IPS-NIHi7 (cell line): ENCODE results near the gene FOXO3.
"Not testable (repeated sequence)": the region's sequence is repeated elsewhere in the genome, so short reads cannot be mapped to it uniquely, and the experiment has no call there.

Experiments
- DNase-seq: peaks from one replicate; pipeline ENCODE4 v3.0.0; 2012; ENCODE audit warnings: mixed read lengths; ENCODE audit errors: extremely low spot score

Gene FOXO3

DNA sequence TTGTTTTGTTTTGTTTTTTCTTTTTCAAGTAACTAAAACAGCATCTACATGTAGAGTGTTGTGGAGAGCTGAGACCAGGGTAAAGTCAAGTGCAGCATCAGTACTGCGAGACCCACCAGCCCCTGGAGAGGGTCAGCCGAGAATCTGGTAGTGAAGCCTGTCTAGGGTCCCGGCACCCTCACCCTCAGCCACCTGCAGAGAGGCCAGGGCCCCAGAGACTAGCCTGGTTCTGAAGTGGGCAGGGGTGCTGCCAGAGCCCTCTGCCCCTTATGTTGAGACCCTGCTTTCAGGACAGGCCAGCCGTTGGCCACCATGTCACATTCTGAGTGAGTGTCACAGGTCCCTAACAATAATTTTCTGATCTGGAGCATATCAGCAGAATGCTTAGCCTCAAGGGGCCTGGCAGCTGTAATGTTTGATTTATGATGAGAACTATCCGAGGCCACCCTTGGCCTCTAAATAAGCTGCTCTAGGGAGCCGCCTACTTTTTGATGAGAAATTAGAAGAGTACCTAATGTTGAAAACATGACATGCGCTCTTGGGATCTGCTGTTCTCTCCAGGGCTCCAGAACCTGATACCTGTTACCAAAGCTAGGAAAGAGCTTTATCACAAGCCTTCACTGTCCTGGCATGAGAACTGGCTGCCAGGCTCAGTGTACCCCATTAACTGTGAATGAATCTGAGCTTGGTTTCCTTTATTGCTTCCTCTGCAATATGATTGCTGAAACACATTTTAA, 121.8 kb downstream of the FOXO3 start:
- not testable (repeated sequence) for DNase-seq

DNA sequence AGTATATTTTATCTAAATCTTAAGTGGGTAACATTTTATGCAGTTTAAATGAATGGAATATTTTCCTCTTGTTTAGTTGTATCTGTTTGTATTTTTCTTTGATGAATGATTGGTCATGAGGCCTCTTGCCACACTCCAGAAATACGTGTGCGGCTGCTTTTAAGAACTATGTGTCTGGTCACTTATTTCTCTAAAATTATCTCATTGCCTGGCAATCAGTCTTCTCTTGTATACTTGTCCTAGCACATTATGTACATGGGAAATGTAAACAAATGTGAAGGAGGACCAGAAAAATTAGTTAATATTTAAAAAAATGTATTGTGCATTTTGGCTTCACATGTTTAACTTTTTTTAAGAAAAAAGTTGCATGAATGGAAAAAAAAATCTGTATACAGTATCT, 123.3 kb downstream of the FOXO3 start:
- DNase-seq = not testable (repeated sequence)

DNA sequence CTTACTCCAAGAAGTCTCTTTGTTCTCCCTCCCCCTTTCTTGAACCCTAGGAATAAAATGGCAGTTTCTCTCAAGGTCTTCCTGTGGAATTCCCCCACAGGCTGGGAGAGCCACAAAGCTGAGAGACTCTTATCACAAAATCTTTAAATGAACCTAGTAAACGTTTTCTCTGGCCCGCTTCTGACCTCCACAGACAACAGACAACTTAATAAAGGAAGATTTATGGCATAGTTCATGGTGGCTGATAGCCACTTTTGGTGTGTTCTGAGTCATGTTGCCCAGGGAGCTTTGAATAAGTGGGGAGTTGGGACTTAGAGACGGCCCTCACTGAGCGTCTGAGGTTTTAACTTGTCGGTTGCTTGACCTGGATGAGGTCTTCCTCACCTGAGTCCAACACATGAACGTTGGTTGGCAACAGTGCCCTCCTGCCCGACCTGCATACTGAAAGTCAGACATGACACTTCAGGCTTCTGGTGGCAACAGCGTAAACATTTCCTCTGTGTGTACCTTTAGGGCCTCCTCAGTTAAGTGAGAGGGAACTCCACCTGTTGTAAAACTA, 124.1 kb downstream of the FOXO3 start:
- DNase-seq = no peak

DNA sequence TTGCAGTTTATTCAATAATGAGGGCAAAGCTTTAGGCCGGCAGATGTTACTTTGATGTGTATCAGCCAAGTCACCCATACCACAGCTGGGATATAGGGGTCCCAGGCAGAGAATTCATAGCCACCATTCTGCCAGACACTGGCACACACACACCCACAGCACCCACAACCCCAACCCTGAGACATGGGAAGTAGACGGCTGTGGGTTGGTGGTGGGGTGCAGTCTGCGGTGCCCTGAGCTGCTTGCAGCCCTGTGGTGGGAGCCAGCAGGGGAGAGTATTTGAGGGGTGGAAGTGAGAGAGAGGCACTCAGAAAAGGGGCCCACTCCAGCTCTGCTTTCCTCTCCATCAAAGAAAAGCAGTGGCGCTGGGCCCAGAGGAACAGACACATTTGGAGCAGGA, 125.3 kb downstream of the FOXO3 start:
- no peak for DNase-seq

DNA sequence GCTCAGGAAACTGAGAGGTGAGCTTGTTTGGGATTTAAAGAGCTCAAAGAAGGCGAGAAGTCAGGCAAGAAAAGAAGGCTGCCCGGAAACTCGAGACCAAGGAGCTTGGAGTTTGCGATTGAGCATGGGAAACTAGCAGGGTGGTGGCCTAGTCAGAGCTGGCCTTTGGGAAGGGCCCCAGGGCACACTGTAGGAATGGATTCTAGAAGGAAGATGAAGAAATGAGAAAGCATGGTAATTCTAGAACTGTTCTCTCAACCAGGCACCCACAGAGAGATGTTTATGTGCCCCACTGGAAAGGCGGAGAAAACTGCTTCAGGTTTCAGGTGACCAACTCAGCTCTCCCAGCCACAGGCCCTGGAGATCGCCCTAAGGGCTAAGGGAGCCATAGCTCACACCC, 126.2 kb downstream of the FOXO3 start:
- no peak for DNase-seq

DNA sequence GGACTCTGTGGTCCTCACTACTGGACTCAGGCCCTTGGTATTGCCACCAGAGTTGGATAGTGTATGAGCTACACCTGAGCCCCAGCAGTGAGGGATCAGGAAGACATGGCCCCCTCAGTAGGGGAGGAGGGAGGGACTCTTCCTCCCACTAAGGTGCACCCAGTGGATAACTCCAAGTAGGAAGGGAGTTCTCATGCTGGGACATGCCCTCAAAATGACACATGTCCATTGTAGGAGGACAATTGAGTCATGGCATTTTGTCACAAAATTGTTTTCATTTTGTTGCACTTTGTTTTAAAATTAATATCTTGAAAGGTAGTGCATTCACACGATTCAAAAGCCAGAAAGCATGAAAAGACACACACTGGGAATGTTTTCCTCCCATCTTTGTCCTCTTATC, 127.2 kb downstream of the FOXO3 start:
- DNase-seq = no peak

DNA sequence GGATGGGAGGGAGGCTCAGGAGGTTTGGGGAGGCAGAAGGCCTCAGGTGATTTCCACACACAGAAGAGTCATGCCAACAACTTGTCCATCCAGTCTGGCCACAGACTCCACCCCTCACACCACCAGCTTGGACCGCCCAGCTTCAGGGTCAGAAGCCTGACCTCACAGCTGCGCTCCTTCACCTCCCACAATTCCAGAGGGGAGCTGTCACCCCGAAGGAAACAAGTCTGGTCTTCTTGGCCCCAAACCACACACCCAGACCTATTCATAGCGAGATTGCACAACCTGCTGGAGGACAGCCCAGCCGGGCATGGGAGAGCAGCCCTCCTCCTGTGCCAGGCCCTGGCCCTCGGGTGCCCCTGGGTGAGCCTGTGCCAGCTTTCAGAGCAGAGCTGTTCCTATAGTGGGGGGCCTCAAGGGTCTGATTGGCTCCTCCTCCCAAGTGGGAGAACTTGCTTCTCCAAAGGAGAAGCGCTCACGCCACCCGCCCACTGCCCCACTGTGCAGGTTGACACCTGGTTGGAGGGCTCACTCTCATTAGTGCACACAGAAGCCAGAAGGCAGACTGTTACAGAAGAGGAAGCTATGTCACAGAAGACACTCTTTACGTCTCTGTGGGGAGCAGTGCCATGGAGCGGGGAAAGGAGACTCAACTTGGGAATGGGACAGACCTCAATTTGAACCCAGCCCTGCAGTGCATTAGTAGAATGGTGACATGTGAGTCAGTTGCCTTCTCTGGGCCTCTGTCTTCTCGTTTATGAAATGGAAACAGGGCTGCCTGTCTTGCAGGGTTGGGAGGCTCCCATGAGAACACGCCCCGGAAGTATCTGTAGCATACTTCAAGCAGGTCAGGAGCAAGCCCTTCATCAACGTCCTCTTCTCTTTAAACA, 128.8 kb downstream of the FOXO3 start:
- DNase-seq = no peak

DNA sequence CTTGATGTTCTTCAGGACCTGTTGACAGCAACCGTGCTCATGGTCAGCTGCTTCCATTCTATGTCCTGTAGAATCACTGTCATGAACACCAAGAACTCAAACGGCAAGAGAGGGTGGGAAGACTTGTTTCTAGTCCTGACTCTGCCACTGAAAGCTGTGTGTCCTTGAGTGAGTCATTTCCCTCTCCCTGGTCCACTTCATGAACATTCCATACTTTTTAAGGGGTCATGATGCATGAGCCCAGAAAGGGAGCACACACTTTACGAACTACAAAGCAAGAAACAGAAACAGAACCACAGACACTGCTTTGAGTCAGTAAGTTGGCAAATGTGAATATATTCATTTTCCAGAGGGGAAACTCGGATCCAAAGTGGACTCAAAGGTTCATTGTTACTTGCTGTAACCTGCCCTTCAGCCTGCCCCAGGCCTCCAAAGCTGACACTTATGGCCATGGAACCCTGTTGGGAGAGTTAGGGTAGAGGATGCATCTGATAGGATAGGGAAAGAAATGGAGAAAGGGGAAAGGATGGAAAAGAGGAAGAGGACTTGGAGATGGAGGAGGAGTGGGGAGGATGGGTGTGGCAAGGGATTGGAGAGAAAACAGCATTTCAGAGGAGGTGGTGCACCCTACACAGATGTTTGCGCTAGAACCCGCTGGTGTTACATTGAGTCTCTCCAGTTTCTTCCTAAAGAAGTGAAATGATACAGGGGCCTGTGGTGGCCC, 129.8 kb downstream of the FOXO3 start:
- DNase-seq = no peak

DNA sequence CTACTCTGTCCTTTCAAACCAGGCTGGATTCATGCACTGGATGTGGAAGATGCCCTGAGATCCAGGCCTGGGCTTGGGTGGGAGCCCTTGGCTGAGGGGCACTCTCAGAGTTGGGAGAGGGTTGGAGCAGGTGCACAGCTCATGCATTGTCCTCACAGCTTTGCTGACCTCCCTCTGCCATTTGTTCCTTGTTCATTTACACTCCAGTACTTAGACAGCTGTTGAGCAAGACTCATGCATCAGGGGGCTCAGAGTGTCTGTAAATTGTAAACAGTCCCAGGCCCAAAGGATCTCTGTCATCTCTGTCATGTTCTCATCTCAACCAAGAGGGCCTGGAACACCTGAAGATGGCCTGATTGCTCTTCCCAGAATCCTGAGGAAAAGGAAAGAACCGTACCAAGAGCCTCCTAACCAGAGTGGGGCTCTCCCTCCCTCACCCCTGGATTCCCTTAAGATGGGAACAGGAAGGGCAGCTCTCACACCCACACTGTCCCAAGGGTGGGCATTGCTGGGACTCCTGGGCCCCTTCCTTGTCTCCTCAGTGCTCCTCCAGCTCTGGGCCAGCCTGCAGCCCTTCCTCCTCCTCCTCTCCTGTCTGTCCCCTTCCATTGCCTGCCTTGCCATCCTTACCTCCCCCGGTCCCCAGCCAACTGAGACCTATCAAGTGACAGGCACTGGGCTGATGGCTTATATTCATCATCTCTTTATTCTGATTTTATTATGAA, 132.9 kb downstream of the FOXO3 start:
- no peak for DNase-seq

DNA sequence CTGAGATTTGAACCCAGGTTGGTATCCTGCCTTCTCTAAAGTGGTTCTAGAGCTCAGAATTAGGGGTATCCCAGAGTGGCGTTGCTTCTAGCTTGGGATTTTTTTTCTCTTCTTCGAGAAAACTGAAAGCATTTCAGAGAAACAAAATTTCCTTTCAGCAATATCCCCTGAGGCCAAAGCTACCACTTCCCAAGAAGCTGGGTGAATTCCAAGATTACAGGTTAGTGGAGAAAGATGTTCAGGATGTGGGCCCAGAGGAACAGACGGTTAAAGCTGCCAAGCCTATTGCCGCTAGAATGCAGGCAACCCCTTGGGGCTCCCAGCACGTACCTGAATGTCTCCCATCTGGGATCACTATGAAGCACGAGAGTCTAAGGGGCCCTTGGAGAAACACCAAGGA, 134.1 kb downstream of the FOXO3 start:
- DNase-seq = no peak

DNA sequence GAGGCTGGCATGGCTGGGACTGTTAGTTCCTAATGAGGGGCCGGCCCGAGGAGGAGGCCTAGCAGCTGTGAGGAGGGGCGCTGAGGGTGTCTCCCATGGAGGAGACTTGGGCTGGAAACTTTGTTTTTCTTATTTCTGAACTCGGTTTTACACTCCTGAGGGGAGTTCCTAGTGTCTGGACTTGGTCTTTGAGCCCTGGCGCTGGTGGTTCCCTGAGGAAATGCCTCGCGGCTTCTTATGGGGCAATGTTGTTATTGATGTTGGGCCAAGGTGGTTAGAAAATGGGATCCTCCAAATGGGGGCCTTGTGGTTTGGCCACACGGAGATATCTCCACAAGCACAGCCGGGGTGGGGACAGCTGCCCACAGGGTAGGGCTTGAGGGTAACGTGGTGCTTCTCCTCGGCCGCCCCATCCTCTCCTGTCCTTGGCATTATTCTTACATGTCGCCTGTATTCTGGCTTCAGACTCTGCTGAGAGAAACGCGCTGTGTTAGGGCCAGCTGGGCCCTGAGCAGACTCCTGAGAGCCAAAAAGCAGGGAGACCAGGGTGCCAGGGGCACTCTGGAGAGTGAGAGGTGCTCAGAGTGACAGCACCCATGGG, 136.9 kb downstream of the FOXO3 start:
- DNase-seq = no peak

DNA sequence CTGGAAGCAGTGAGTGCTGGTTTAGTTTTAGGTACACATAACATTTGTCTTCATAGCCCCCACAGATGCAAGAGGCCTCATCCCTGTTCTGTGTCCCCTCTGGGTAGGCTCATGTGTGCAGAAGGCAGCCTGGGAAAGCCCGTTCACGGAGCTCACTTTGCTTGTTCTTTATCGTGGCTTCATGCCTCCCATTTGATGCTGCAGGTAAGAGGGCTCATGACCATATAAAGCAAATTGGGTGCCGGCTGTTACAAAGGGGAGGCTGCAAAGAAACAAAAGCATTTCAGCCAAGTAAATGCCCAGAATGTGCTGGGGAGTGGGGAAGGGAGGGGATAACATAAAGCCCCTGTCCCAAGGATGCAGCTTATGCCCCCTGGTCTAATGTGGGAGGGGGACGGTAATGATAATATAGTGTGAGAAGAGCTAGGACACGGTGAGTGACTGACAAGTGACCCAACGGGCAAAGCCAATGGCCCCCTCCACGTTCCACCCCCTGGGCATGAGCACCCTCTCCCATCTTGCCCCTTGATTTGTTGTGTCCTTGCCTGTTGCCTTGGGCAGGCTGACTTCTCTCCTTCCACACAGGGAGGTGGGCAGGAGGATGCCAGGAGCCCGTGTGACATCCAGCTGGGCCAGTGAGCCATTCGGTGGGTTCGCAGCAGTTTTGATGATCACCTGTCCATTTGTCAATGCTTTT, 138.0 kb downstream of the FOXO3 start:
- no peak for DNase-seq

DNA sequence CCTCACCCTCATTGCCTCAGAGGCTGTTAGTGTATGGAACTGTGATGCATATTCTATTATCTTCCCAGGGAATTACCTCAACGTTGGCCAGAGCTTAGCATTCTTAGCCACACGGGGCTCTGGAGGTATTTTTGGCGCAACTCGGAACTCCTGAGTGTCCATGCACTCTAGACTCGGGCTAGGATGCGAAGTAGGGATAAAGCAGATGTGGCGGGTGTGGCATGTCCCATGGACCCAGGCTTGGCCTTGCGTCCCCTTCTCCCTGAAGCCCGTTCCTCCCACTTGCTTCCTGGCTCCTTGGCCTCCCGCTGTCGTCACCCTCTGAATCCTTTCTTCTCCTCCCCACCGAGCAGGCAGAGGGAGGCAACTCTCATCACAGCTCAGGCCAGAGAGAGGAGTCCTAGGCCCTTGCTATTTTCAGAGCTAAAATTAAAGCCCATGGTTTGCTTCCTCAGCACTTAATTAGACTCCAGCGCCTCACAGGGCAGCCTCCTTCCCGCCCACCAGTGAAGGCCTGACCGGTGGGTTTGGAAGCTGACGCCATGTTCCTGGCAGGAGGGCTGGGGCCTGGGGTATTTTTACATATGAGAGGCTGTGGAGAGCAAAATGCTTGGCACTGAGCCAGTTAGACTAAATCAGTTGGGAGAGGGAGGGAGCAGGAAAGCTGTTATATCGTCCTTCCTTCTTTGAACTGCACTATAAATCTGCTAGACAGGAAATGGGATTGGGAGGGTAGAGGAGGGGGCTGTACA, 138.7 kb downstream of the FOXO3 start:
- no peak for DNase-seq

DNA sequence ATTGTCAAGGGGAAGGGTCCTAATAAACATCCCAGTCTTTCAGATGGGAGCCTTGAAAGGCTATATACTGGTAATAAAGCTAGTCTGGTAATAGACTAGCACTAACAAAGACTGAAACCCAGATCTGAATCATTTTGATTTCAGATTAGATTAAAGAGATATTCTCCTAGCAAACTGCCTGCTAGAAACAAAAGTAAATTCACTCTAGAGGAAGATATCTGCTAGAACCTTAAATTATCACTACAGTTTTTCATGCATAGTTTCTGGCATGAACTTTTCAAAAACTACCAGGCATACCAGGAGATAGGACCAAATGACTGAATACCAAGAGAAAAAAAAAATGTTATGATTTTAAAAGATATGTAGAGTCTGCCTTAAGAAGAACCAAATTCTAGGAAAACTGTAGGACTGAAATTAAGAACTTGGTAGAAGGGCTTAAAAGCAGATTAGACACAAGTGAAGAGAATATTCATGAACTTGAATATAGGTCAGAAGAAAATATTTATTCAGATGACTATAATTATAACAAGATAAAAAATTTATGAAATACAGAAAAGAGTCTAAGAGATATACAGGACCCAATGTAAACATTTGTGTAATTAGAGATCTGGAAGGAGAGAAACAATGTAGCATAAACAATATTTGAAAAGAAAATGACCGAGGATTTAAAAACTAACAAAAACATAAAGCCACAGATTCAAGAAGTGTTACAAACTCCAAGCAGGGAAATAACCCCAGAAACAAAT, 141.6 kb downstream of the FOXO3 start:
- no peak for DNase-seq

DNA sequence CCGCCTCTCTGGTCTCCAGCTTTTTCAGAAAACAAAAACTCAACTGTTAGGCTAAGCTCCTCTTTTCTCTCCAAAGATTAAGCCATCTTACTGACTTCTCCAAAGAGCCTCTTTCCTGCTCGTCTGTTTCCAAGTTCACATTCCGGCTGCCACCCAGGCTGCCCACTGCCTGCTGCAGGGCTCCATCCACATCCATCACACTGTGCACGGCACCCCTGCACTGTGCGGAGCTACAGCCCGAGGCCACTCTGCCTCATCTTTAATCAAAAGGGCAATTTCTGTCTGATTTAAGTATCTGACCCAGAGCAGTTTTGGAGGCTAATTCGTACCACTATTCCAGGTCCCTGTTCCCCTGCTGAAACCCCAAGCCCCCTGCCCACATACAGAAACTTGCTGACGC, 145.9 kb downstream of the FOXO3 start:
- DNase-seq = no peak

DNA sequence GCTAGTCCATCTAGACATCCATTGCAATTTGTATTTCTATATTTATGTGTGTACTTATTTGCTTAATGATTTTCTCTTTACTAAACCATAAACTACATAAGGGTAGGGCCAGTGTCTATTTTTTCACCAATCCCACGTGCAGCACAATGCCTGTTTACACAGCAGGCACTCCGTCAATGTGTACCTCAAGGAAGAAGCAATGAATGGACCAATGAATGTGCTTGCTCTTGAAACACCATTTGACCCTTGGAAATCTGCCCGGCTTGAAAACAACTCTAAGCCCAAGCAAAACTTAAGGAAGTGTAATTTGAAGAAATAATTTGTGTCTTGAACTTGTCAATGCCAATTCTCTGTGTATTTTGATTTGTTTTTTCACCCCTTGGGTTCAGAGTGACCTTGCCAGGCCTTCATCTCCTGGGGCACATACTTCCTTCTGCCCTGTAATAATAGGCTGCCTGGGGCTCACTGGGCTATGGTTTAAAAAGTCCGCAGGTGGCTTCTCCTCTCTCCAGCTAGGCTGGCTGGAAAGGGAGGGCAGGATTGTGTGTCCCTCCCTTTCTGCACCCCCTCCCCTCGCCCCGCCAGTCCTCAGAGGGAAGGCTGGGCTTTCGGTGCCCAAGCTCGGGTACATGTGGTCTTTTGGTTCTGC, 146.7 kb downstream of the FOXO3 start:
- DNase-seq = no peak

DNA sequence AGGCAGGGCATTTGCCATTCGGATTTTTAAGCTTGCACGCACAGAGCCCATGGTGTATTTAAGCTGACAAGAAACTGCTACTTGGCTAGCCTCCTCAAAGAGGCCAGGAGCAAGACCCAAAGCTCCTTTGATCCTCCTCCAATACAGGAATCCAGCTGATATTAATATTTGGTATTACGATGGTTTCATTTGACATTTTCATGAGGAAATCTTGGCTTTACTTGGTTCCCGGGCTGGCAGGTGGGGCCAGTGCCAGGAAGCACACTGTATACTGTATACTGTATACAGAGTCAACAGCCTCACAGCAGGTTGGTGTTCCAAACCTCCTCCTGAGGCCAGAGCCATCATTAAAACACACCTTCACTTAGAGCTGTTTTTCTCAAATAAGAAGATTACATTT, 149.3 kb downstream of the FOXO3 start:
- DNase-seq = no peak

DNA sequence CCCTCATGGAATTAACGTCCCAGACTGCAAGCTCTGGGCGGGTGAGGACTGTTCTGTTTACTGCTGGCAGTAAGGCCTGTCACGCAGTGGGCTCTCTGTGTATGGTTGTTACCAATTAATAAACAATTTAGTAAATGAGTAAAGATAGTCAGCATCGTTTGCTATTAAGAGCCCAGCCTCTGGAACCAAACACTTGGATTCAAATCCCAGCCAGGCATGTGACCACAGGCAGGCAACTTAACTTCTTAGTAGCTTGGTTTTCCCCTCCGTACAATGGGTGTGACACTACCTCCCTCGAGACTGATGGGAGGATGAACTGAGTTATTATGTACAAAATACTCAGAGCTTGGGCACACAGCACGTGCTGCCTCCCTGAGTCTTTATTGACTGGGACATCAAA, 149.8 kb downstream of the FOXO3 start:
- DNase-seq = no peak

DNA sequence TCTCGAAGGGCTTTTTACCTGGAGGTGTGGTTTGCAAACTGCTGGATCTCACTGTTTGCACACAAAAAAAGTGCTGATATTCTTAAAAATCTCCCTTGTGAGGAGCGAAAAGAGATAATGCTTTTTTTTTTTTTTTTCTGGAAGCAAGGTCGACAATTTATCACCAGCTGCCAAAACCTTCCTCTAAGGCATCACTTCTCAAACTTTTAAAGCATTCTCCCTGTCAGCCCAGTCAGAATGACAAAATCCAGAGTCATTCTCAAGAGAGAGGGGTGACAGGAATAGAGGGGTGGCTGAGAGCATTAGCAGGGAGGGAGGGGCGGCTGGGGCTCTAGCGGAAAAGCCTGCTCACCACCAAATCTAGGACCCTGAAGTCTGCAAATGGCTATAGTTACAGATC, 150.4 kb downstream of the FOXO3 start:
- DNase-seq = no peak
